SK-N-SH treated with all-trans-retinoic acid at 6 μM for 48 hours (cell line): Measurements from ENCODE around the gene BRINP1.

Experiments used
- ATAC-seq: fragments of 200-7000 bp; cut with Tn5 transposase; 3 replicates; pipeline ENCODE4 v1.9.1; 2020; ENCODE audit warnings: mild to moderate bottlenecking, moderate library complexity
- ARNTL ChIP-seq: fragments of 450-650 bp; formaldehyde crosslinking; IDR thresholded peaks from 2 replicates; pipeline ENCODE4 v1.5.0; 2020; ENCODE audit warnings: low read depth, mild to moderate bottlenecking, moderate library complexity, borderline replicate concordance
- BACH2 ChIP-seq: fragments of 250-450 bp; sonication (Bioruptor Pico); IDR thresholded peaks from 2 replicates; pipeline ENCODE4 v1.9.0; 2021; ENCODE audit warnings: mild to moderate bottlenecking, borderline replicate concordance
- CREB5 ChIP-seq: fragments of 250-450 bp; sonication (Bioruptor Pico); IDR thresholded peaks from 2 replicates; pipeline ENCODE4 v1.5.1; 2020; ENCODE audit warnings: low read depth, mild to moderate bottlenecking, moderate library complexity
- CSDC2 ChIP-seq: fragments of 250-450 bp; sonication (Bioruptor Pico); IDR thresholded peaks from 2 replicates; pipeline ENCODE4 v1.5.0; 2020; ENCODE audit warnings: mild to moderate bottlenecking, moderate library complexity
- ESRRG ChIP-seq: fragments of 250-450 bp; sonication (Bioruptor Pico); IDR thresholded peaks from 2 replicates; pipeline ENCODE4 v1.6.1; 2021; ENCODE audit warnings: mild to moderate bottlenecking
- GLIS3 ChIP-seq: fragments of 250-450 bp; sonication (Bioruptor Pico); IDR thresholded peaks from 2 replicates; pipeline ENCODE4 v1.5.0; 2020; ENCODE audit warnings: mild to moderate bottlenecking, moderate library complexity
- ISL1 ChIP-seq: fragments of 250-450 bp; sonication (Bioruptor Pico); IDR thresholded peaks from 2 replicates; pipeline ENCODE4 v2.1.2; 2022; ENCODE audit warnings: mild to moderate bottlenecking, moderate library complexity
- OSR1 ChIP-seq: fragments of 250-450 bp; sonication (Bioruptor Pico); IDR thresholded peaks from 2 replicates; pipeline ENCODE4 v1.8.0; 2022; ENCODE audit warnings: moderate library complexity, mild to moderate bottlenecking, inconsistent platforms
- PATZ1 ChIP-seq: fragments of 250-450 bp; sonication (Bioruptor Pico); IDR thresholded peaks from 2 replicates; pipeline ENCODE4 v1.8.0; 2020; ENCODE audit warnings: mild to moderate bottlenecking, moderate library complexity, borderline replicate concordance
- PPARA ChIP-seq: fragments of 250-450 bp; sonication (Bioruptor Pico); IDR thresholded peaks from 2 replicates; pipeline ENCODE4 v1.5.0; 2020; ENCODE audit warnings: mild to moderate bottlenecking, borderline replicate concordance
- RARB ChIP-seq: fragments of 250-450 bp; sonication (Bioruptor Pico); IDR thresholded peaks from 2 replicates; pipeline ENCODE4 v1.8.0; 2021; ENCODE audit warnings: mild to moderate bottlenecking, moderate library complexity
- SNAI2 ChIP-seq: fragments of 250-450 bp; sonication (Bioruptor Pico); IDR thresholded peaks from 2 replicates; pipeline ENCODE4 v1.5.0; 2020; ENCODE audit warnings: mild to moderate bottlenecking, moderate library complexity
- TOX ChIP-seq: fragments of 250-450 bp; sonication (Bioruptor Pico); IDR thresholded peaks from 2 replicates; pipeline ENCODE4 v1.8.0; 2021; ENCODE audit warnings: mild to moderate bottlenecking, moderate library complexity, borderline replicate concordance
- TSHZ2 ChIP-seq: fragments of 250-450 bp; sonication (Bioruptor Pico); IDR thresholded peaks from 2 replicates; pipeline ENCODE4 v1.5.0; 2020; ENCODE audit warnings: mild to moderate bottlenecking, moderate library complexity
- ZC3H10 ChIP-seq: fragments of 250-450 bp; sonication (Bioruptor Pico); IDR thresholded peaks from 2 replicates; pipeline ENCODE4 v1.5.1; 2021; ENCODE audit warnings: mild to moderate bottlenecking, moderate library complexity
- ZFP30 ChIP-seq: fragments of 450-650 bp; formaldehyde crosslinking; IDR thresholded peaks from 2 replicates; pipeline ENCODE4 v1.5.0; 2022; ENCODE audit warnings: mild to moderate bottlenecking, moderate library complexity
- ZNF565 ChIP-seq: fragments of 450-650 bp; formaldehyde crosslinking; conservative IDR thresholded peaks from 2 replicates; pipeline ENCODE4 v1.5.0; 2020; ENCODE audit warnings: low read depth, mild to moderate bottlenecking, moderate library complexity
- ZNF70 ChIP-seq: fragments of 450-650 bp; formaldehyde crosslinking; IDR thresholded peaks from 2 replicates; pipeline ENCODE4 v1.5.0; 2020; ENCODE audit warnings: mild to moderate bottlenecking, moderate library complexity
- TF ChIP-seq, protein P1 (sequence below): fragments of 250-450 bp; sonication (Bioruptor Pico); IDR thresholded peaks from 2 replicates; pipeline ENCODE4 v1.5.1; 2021; ENCODE audit warnings: mild to moderate bottlenecking, moderate library complexity
- TF ChIP-seq, protein P2 (sequence below): fragments of 250-450 bp; sonication (Bioruptor Pico); IDR thresholded peaks from 2 replicates; pipeline ENCODE4 v1.8.0; 2021; ENCODE audit warnings: low read depth, mild to moderate bottlenecking, moderate library complexity, borderline replicate concordance

Gene BRINP1

DNA sequence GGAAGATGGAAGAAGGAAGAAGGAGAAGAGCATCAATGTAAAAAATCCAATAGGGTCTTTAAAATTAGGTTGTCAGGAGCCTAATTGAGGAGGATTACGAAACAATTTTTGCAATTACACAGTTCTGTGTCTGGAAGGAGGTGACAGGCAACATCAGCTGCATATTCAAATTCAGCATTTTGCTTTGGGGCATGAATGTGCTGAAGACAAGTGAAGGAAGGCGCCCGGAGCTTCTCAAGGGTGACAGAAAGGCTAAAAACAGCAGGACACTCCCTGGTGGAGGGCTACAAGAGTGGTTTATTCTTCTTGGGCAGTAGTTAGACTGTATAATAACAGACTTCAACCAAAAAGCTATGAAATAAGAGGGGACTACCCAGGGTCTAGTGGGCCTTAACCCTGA lies 188.3 kb downstream of the BRINP1 start:
- no peak for ATAC-seq
- TF ChIP-seq ISL1 (CRISPR knock-in tag) (no peak), OSR1 (CRISPR knock-in tag) (no peak), CSDC2 (CRISPR knock-in tag) (no peak), ARNTL (CRISPR knock-in tag) (no peak), TOX (CRISPR knock-in tag) (no peak), CREB5 (no peak), BACH2 (CRISPR knock-in tag) (no peak), TSHZ2 (CRISPR knock-in tag) (no peak), PPARA (CRISPR knock-in tag) (no peak), ESRRG (CRISPR knock-in tag) (no peak), ZFP30 (CRISPR knock-in tag) (no peak), SNAI2 (CRISPR knock-in tag) (no peak), PATZ1 (CRISPR knock-in tag) (no peak), ZNF565 (no peak)
- TF ChIP-seq, protein P1, sequence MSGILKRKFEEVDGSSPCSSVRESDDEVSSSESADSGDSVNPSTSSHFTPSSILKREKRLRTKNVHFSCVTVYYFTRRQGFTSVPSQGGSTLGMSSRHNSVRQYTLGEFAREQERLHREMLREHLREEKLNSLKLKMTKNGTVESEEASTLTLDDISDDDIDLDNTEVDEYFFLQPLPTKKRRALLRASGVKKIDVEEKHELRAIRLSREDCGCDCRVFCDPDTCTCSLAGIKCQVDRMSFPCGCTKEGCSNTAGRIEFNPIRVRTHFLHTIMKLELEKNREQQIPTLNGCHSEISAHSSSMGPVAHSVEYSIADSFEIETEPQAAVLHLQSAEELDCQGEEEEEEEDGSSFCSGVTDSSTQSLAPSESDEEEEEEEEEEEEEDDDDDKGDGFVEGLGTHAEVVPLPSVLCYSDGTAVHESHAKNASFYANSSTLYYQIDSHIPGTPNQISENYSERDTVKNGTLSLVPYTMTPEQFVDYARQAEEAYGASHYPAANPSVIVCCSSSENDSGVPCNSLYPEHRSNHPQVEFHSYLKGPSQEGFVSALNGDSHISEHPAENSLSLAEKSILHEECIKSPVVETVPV (CRISPR knock-in tag): no peak
- TF ChIP-seq, protein P2, sequence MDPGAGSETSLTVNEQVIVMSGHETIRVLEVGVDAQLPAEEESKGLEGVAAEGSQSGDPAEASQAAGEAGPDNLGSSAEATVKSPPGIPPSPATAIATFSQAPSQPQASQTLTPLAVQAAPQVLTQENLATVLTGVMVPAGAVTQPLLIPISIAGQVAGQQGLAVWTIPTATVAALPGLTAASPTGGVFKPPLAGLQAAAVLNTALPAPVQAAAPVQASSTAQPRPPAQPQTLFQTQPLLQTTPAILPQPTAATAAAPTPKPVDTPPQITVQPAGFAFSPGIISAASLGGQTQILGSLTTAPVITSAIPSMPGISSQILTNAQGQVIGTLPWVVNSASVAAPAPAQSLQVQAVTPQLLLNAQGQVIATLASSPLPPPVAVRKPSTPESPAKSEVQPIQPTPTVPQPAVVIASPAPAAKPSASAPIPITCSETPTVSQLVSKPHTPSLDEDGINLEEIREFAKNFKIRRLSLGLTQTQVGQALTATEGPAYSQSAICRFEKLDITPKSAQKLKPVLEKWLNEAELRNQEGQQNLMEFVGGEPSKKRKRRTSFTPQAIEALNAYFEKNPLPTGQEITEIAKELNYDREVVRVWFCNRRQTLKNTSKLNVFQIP (CRISPR knock-in tag): no peak

GRCh38 chr9:119179701-119180100 lies 189.5 kb downstream of the BRINP1 start:
- TF ChIP-seq PPARA (CRISPR knock-in tag) (no peak), BACH2 (CRISPR knock-in tag) (no peak), GLIS3 (CRISPR knock-in tag) (no peak), TOX (CRISPR knock-in tag) (no peak), CSDC2 (CRISPR knock-in tag) (no peak), RARB (CRISPR knock-in tag) (no peak)
- TF ChIP-seq, protein P2 (CRISPR knock-in tag): no peak

GRCh38 chr9:119177196-119177595 lies 192.0 kb downstream of the BRINP1 start:
- ATAC-seq: no peak
- TF ChIP-seq ZNF565 (no peak), ARNTL (CRISPR knock-in tag) (no peak), TOX (CRISPR knock-in tag) (no peak), OSR1 (CRISPR knock-in tag) (no peak), ZC3H10 (no peak), CREB5 (no peak), ZNF70 (CRISPR knock-in tag) (no peak), RARB (CRISPR knock-in tag) (no peak), BACH2 (CRISPR knock-in tag) (no peak)
- TF ChIP-seq, protein P2 (CRISPR knock-in tag): no peak

More at GRCh38 chr9:119179701-119180100, 189.5 kb downstream of the BRINP1 start:
- no peak for ATAC-seq
